Activated CD8-positive, alpha-beta memory T cell treated with anti-CD3 and anti-CD28 coated beads, Interleukin-2, amount 50 U/mL, for 24 hours (primary cell): ENCODE results near the gene POLD2.
"Not testable (repeated sequence)": the region's sequence is repeated elsewhere in the genome, so short reads cannot be mapped to it uniquely, and the experiment has no call there.

Source experiments
- DNase-seq: peaks from one replicate; pipeline ENCODE4 v3.0.0-alpha.2; 2020; ENCODE audit errors: extremely low read depth

The POLD2 gene

GRCh38 chr7:44123190-44124003, at the start of gene POLD2:
POLD2 (minus strand) TSS chr7:44123548; CDS start chr7:44122053, 1,495 bp downstream.
- DNase-seq = peak; percentile 95

- no peak for DNase-seq
These were observed 49.6 kb upstream of the POLD2 start for GRCh38 chr7:44172803-44173424.

- DNase-seq = no peak
These were observed 49.0 kb upstream of the POLD2 start for GRCh38 chr7:44172352-44172751.

- DNase-seq = not testable (repeated sequence)
These were observed 48.6 kb upstream of the POLD2 start for GRCh38 chr7:44171901-44172300.

GRCh38 chr7:44167920-44168319, 44.6 kb upstream of the POLD2 start:
- DNase-seq = no peak

GRCh38 chr7:44163591-44163990, 40.2 kb upstream of the POLD2 start:
- no peak for DNase-seq

GRCh38 chr7:44162785-44163395, 39.5 kb upstream of the POLD2 start:
- DNase-seq = no peak

- no peak for DNase-seq
These were observed 38.8 kb upstream of the POLD2 start for GRCh38 chr7:44162179-44162578.

- DNase-seq = no peak
These were observed 38.0 kb upstream of the POLD2 start for GRCh38 chr7:44161371-44161770.

GRCh38 chr7:44159824-44160630, 36.7 kb upstream of the POLD2 start:
- no peak for DNase-seq

GRCh38 chr7:44158873-44159631, 35.7 kb upstream of the POLD2 start:
- DNase-seq = no peak

GRCh38 chr7:44158096-44158872, 34.9 kb upstream of the POLD2 start:
- no peak for DNase-seq

- no peak for DNase-seq
These were observed 34.0 kb upstream of the POLD2 start for GRCh38 chr7:44157116-44158080.

GRCh38 chr7:44156453-44157010, 33.2 kb upstream of the POLD2 start:
- DNase-seq = no peak

- no peak for DNase-seq
These were observed 32.1 kb upstream of the POLD2 start for GRCh38 chr7:44155191-44156185.

- DNase-seq = no peak
These were observed 31.4 kb upstream of the POLD2 start for GRCh38 chr7:44154703-44155102.

- DNase-seq = no peak
These were observed 30.6 kb upstream of the POLD2 start for GRCh38 chr7:44153948-44154335.
